ENCODE results near the gene CYCS.
A peak's percentile ranks its signal among the peaks of the same experiment; 100 is the strongest.

CYCS gene

DNA sequence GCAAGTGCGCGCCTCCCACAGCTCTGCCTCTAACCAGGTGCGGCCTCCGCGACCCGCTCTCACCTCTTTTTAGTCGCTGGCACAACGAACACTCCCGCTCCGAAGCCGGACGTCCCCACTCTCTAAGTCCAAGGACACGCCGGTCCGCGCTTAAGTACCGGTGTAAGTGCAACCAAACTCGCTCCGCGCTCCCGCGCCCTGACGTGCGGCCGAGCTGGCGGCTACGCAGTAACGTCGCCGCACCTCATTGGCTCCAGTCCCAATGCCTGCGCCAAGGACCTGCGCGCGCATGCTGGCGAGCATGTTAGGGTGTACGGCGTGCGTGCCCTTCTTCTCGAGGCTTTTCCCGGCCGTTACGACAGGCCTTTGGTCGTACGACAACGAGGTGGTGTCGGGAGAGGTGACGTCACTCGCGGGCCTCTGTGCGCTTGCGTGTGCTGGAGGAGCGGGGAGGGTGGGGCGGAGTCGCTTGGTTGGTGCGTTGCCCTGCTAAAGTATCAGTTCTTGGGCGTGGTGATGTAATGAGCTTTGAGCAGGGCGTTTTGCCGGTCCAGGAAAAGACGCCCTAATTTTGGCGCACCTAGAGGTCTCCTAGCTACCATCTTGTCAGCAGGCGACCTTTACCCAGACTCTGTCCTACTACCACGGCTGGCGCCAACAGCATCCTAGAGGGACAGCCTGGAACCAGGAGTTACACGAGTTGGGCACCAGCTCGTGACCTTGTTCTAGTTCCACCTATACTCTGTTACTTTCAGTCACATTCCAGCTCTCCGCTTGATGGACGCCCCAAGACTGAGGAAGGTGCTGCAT is at the start of gene CYCS:
CYCS (minus strand) TSS at position 124 of the 810 bp plus-strand sequence. CDS start 1,141 bp downstream, outside the sequence.
- peak; percentile 100 for DNase-seq

DNA sequence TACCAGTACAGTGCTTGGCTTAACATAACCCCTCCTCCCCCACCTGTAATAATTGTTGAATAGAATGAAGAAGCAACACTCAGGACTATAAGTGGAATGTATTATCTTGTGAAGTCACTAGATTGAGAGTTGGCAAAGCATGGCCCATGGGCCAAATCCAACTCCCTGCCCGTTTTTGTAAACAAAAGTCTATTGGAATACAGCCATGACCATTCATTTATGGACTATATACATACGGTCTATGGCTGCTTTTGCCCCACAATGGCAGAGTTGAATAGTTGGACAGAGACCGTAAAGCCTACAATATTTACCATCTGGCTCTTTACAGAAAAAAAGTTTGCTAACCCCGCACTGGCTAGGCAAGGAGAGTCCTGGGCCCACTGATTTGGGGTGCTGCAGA is 48.1 kb upstream of the CYCS start:
- DNase-seq, result no peak

GRCh38 chr7:25171516-25171915 is 46.5 kb upstream of the CYCS start:
- DNase-seq, result no peak

- DNase-seq, result no peak
These were observed 46.0 kb upstream of the CYCS start for GRCh38 chr7:25171071-25171470.

- DNase-seq, result no peak
These were observed 44.6 kb upstream of the CYCS start for GRCh38 chr7:25169683-25170082.

DNA sequence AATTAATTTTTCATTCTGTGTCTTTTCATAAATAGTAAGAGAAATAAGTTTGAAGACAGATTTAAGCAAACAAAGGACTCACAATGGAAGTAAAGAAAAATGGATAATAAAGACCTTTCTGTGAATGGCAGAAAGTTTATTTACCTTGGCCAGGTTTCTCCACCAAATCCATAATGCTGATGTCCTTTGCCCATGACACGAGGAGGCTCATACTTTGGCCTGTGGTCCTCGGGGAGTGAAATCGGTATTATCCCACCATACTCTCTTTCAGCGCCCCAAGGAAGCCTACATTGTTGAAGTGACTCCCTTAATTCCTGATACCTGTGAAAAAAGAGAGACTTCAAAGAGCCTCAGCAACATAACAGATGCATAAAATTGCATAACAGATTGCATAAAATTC is 43.1 kb upstream of the CYCS start:
- DNase-seq, result no peak

DNA sequence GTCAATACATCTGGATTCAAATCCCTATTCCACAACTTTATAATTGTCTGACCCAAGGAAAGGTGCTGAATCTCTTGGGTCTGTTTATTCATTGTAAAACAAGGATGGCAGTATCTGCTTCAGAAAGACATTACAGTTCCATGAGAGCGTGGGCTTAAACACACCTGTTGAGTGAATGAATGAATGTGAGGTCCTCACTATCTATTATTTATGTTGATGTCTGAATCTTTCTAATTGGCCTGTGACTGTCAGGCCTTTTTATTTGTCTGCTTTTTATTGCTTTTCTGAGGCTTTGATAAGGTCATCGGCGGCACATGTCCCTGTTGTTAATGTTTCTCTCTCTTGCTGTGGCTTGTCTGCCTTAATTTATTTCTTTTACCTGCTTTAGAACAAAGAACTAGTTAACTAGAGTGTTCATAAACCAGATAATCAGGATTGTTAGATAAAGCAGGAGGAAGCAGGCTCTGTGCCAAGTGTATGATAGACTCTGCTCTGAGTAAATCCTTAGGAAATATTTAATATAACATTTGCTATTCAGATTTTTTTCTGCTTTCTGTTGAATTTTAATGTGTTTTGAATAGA is 42.3 kb upstream of the CYCS start:
- no peak for DNase-seq

- peak; percentile 8 for DNase-seq
These were observed 35.0 kb upstream of the CYCS start for GRCh38 chr7:25159983-25160596.

- DNase-seq, result no peak
These were observed 33.9 kb upstream of the CYCS start for GRCh38 chr7:25158966-25159365.

GRCh38 chr7:25151773-25152172 is 26.7 kb upstream of the CYCS start:
- DNase-seq, result no peak

GRCh38 chr7:25149836-25150235 is 24.8 kb upstream of the CYCS start:
- DNase-seq, result no peak

DNA sequence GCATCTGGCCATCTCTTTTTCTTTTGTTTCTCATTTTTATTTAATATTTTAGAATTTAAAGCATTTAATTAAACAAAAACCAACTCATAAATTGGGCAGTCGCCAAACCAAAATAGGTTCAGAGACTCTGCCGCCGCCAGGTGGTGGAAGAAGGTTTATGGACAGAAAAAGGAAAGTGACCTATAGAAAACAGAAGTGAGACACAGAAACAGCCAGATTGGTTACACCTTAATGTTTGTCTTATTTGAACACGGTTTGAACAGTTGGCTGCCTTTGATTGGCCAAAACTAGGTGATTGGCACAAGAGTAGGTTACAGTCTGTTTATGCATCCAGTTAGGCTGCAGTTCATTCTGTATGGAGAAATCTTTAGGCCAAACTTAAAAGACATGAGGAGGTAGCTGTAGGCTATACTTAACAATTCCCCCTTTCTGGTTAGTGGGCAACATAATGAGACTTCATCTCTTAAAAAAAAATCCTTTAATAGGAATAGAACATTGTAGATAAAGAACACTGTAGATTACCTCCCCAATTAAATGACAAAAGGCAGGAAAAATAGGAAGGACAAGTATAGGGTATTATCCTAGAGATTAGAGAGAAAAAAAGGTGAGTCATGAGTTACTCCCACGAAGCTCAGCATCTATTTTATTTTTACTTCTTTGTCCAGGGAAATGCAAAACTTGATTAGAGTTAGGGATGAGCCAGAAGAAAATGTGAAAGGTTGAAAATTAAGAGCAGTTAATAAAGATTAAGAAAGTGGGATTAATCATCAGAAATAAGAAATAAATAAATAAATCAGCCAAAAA is 23.9 kb upstream of the CYCS start:
- DNase-seq, result no peak

DNA sequence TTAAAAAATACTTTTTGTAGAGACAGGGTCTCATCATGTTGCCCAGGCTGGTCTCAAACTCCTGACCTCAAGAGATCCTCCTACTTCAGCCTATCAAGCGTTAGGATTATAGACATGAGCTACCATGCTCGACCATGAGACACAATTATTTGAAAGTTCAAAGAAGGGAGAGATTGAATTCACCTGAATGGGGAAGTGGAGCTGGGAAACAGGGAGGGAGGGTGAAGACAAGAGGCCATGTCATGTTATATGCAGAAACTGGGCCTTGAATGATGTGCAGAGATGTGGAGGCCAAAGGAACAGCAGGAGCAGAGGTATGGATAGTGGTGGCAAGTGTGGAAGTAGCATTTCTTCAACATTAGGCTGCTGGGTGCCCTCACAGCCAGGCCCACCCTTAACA is 18.7 kb upstream of the CYCS start:
- DNase-seq, result no peak

DNA sequence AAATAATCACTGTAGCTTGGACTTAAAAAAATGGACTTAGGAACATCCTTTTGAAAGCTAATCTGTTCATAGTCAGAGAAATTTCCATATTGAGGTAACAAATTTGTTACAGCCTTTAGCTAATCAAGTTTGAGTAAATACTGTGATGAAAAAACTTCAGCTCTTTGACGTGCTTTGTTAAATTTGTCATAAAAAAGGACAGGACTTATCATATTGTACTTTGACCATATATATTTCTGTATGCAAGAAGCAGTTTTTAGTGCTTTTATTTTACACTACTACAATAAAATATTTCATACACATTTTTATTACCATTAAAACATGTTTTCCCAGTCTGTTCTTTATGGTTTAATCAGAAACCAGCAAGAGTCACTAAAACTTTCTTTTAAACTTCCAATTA is 14.5 kb upstream of the CYCS start:
- DNase-seq, result no peak

GRCh38 chr7:25134358-25135010 is 9.4 kb upstream of the CYCS start:
- DNase-seq, result no peak

DNA sequence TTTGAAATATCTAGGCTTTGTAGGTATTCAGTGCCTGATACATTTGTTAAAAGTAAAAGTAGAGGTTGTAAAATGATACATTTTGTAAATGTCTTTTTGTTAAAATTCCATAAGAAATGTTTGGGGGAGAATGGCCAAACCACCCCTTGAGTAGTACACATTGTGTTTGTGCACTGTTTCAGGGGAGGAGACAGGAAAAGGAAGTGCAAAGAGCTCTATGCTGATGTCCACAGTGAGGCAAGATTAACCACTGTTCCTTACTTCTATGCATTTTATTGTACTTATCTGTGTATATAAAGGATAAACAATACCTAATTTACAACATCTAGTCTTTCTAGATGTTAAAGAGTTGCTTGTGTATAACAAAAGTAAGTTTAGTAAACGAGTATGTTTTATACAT is 7.4 kb upstream of the CYCS start:
- DNase-seq, result peak; percentile 34

- no peak for DNase-seq
These were observed 1.7 kb upstream of the CYCS start for GRCh38 chr7:25126751-25127150.

DNA sequence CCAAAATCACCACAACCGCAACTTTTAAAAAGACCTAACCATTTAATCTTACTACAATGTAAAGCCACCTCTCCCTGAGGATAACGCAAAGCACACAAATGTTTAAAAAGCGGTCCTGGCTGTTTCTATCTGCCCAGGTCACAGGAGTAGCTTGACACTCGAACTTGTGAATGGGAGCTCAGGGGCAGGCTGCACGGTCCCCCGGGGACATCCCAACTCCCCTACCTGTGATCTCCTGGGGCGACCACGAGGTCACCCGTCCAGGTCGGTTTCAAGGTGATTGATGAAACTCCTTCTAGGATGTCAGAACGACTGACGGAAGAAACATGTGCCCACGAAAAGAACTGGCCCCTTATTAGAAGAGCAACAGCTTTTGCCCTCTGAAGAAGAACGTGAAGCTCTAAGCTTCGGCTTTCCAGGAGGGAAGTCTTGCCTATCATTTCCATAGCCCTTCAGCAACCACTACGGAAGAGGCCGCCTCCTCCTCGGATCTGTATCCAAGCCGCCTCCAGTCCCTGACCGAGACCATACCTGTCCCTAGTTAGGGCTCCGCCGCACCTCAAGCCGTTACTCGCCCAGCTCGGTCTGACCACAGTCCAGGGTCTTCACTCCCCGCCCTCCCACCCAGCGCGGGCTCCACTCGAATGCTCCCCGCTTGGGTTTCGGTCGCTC is 459 bp downstream of the CYCS start:
- DNase-seq, result no peak

- no peak for DNase-seq
These were observed 2.7 kb downstream of the CYCS start for GRCh38 chr7:25122373-25122772.

GRCh38 chr7:25121599-25121998 is 3.5 kb downstream of the CYCS start:
- DNase-seq, result no peak

- DNase-seq, result no peak
These were observed 6.0 kb downstream of the CYCS start for GRCh38 chr7:25119102-25119501.

DNA sequence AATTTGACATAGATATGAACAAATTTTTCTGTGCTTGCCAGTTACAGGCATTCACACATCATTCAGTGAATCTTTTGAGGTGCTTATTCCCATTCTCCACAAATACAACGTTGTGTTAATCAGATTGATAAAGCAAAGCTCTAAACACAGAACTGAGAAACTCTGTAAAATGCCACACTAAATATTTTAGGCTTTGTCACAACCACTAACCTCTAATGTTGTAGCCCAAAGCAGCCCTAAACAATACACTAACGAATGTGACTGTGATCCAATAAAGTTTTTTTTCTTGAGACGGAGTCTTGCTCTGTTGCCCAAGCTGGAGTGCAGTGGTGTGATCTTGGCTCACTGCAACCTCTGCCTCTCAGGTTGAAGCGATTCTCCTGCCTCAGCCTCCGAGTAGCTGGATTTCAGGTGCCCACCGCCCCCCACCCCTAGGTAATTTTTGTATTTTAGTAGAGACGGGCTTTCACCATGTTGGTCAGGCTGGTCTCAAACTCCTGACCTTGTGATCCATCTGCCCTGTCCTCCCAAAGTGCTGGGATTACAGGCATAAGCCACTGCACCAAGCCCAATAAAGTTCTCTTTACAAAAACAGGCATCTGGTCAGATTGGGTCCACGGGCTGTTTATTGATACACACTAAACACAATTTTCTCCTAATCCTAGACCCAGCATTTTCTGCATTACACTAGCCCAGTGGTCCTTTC is 6.9 kb downstream of the CYCS start:
- DNase-seq, result no peak

Measured in GF-D8 (cell line).